Neural progenitor cell (in vitro differentiated cells): ENCODE measurements around the gene ITGAD. TPM values are rescaled to one million over a fixed set of nuclear protein-coding genes. Genes with fewer than 3 reads are reported as not detected.
A peak's percentile ranks its signal among the peaks of the same experiment; 100 is the strongest.

ENCODE experiments used
- DNase-seq: peaks from one replicate; pipeline ENCODE4 v3.0.0-alpha.2; 2016; ENCODE audit warnings: low spot score
- H2AFZ ChIP-seq: fragments of 200-600 bp; sonication (generic); replicated peaks from 2 replicates; pipeline ENCODE4 v1.6.1; 2016; ENCODE audit warnings: antibody characterized with exemption
- H3F3A ChIP-seq: fragments of 200-600 bp; sonication (generic); 2 replicates; pipeline ENCODE4 v1.6.1; 2016; ENCODE audit warnings: antibody characterized with exemption, low read depth
- H3K27ac ChIP-seq: fragments of 200-600 bp; sonication (generic); 2 replicates; pipeline ENCODE4 v1.5.1; 2016; ENCODE audit warnings: mild to moderate bottlenecking
- H3K27me3 ChIP-seq: fragments of 200-600 bp; sonication (generic); 2 replicates; pipeline ENCODE4 v1.6.1; 2016; ENCODE audit warnings: mild to moderate bottlenecking, moderate library complexity
- H3K36me3 ChIP-seq: fragments of 200-600 bp; sonication (generic); 2 replicates; pipeline ENCODE4 v1.5.1; 2016
- H3K4me1 ChIP-seq: fragments of 200-600 bp; sonication (generic); 2 replicates; pipeline ENCODE4 v1.6.1; 2016; ENCODE audit warnings: mixed run types
- H3K4me2 ChIP-seq: fragments of 200-600 bp; sonication (generic); 2 replicates; pipeline ENCODE4 v1.6.1; 2016
- H3K4me3 ChIP-seq: fragments of 200-600 bp; sonication (generic); 2 replicates; pipeline ENCODE4 v1.5.1; 2016
- H3K79me2 ChIP-seq: fragments of 200-600 bp; sonication (generic); 2 replicates; pipeline ENCODE4 v1.6.1; 2016; ENCODE audit warnings: low read depth
- H3K9ac ChIP-seq: fragments of 200-600 bp; sonication (generic); 2 replicates; pipeline ENCODE4 v1.6.1; 2016
- H3K9me3 ChIP-seq: fragments of 200-600 bp; sonication (generic); 2 replicates; pipeline ENCODE4 v1.5.1; 2016; ENCODE audit warnings: low read depth
- H4K20me1 ChIP-seq: fragments of 200-600 bp; sonication (generic); 2 replicates; pipeline ENCODE4 v1.6.1; 2016; ENCODE audit warnings: low read depth
- H3K27ac Mint-ChIP-seq: 3 replicates; pipeline ENCODE4 v1.8.0; 2021; ENCODE audit warnings: mixed read lengths
- H3K27me3 Mint-ChIP-seq: 2 replicates; pipeline ENCODE4 v1.8.0; 2022; ENCODE audit warnings: low read depth, mild to moderate bottlenecking, inconsistent platforms, moderate library complexity, mixed read lengths; ENCODE audit not compliant: insufficient read depth
- H3K36me3 Mint-ChIP-seq: 3 replicates; pipeline ENCODE4 v1.8.0; 2021; ENCODE audit warnings: mixed read lengths
- H3K4me1 Mint-ChIP-seq: 3 replicates; pipeline ENCODE4 v1.8.0; 2021; ENCODE audit warnings: mixed read lengths
- H3K4me3 Mint-ChIP-seq: 3 replicates; pipeline ENCODE4 v1.8.0; 2021; ENCODE audit warnings: mild to moderate bottlenecking, moderate library complexity, mixed read lengths
- H3K9me3 Mint-ChIP-seq: 3 replicates; pipeline ENCODE4 v1.8.0; 2020; ENCODE audit warnings: mixed read lengths
- EZH2 ChIP-seq: fragments of 200-600 bp; sonication (generic); IDR thresholded peaks from 2 replicates; pipeline ENCODE4 v1.6.1; 2017; ENCODE audit warnings: antibody characterized with exemption, mild to moderate bottlenecking, moderate library complexity
- EZH2phosphoT487 ChIP-seq: fragments of 200-600 bp; sonication (generic); IDR thresholded peaks from 2 replicates; pipeline ENCODE4 v1.6.1; 2017; ENCODE audit warnings: antibody characterized with exemption
- total RNA-seq: library from RNA; depleted of rRNA; stranded (reverse); fragments of >200 nt; gene quantifications from 2 replicates; pipeline ENCODE4 v1.2.3, GENCODE V29; 2015; ENCODE audit warnings: low replicate concordance
- TF ChIP-seq, protein P1 (sequence below): fragments of 200-600 bp; sonication (generic); IDR thresholded peaks from 2 replicates; pipeline ENCODE4 v1.5.1; 2017; ENCODE audit warnings: antibody characterized with exemption, mild to moderate bottlenecking

Gene ITGAD
- total RNA-seq, 1 donor from 2014 or later, result not detected

DNA sequence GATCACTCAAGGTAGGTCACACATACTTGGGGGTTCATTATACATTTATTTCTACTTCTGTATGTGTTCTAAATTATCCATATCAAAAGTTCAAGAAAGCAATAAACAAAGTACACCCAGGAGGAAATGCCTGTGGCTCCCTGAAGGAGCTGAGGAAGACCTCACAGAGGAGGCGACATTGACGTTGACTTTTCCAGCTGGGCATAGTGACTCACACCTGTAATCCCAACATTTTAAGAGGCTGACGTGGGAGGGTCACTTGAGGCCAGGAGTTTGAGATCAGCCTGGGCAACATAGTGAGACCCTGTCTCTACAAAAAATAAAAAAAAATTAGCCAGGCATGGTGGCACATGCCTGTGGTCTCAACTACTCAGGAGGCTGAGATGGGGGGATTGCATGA lies 16.3 kb downstream of the ITGAD start:
- no peak for TF ChIP-seq EZH2phosphoT487
- TF ChIP-seq, protein P1, sequence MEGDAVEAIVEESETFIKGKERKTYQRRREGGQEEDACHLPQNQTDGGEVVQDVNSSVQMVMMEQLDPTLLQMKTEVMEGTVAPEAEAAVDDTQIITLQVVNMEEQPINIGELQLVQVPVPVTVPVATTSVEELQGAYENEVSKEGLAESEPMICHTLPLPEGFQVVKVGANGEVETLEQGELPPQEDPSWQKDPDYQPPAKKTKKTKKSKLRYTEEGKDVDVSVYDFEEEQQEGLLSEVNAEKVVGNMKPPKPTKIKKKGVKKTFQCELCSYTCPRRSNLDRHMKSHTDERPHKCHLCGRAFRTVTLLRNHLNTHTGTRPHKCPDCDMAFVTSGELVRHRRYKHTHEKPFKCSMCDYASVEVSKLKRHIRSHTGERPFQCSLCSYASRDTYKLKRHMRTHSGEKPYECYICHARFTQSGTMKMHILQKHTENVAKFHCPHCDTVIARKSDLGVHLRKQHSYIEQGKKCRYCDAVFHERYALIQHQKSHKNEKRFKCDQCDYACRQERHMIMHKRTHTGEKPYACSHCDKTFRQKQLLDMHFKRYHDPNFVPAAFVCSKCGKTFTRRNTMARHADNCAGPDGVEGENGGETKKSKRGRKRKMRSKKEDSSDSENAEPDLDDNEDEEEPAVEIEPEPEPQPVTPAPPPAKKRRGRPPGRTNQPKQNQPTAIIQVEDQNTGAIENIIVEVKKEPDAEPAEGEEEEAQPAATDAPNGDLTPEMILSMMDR, result no peak
- no peak for TF ChIP-seq EZH2
- Histone ChIP-seq H3K9ac (no peak overlapping the region), H3K36me3 (no peaks in the 10 kb centered on the region), H2AFZ (no peak overlapping the region), H3K27me3 (no peaks in the 10 kb centered on the region), H3K27ac (no peak overlapping the region), H4K20me1 (no peaks in the 10 kb centered on the region), H3K4me2 (no peak overlapping the region), H3K4me1 (no peaks in the 10 kb centered on the region), H3F3A (no peaks in the 10 kb centered on the region), H3K4me3 (no peak overlapping the region), H3K79me2 (no peaks in the 10 kb centered on the region), H3K9me3 (no peaks in the 10 kb centered on the region)
- no peak for DNase-seq
- Mint-ChIP-seq H3K4me3 (no peak overlapping the region), H3K27ac (no peak overlapping the region), H3K36me3 (no peaks in the 10 kb centered on the region), H3K4me1 (no peaks in the 10 kb centered on the region), H3K27me3 (no peaks in the 10 kb centered on the region), H3K9me3 (no peaks in the 10 kb centered on the region)

DNA sequence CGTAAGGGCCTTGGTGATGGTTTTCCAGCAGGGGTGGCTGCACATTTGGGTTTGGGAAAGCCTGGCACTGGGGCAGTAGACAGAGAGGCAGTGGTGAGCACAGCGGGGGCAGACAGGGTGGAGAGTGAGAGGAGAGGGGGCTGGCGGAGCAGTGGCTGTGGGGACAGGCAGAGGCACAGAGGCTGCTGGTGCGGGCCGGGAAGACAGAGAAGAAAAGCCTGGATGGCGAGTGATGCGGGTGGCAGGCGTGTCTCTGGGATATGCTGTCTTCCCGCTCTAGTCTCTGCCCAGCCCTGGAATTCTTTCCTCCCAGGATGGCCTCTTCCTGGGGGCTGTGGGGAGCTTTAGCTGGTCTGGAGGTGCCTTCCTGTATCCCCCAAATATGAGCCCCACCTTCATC lies 16.9 kb downstream of the ITGAD start:
- H3K9me3 Mint-ChIP-seq, result no peaks in the 10 kb centered on the region
- H3K36me3 ChIP-seq, result no peaks in the 10 kb centered on the region
- H3K36me3 Mint-ChIP-seq, result no peaks in the 10 kb centered on the region
- no peaks in the 10 kb centered on the region for H3K4me1 Mint-ChIP-seq
- no peaks in the 10 kb centered on the region for H3F3A ChIP-seq
- DNase-seq, result no peak
- H2AFZ ChIP-seq, result no peak overlapping the region
- H3K4me3 ChIP-seq, result no peak overlapping the region
- no peak overlapping the region for H3K4me2 ChIP-seq
- H4K20me1 ChIP-seq, result no peaks in the 10 kb centered on the region
- H3K4me1 ChIP-seq, result no peaks in the 10 kb centered on the region
- H3K27ac Mint-ChIP-seq, result no peak overlapping the region
- no peak for TF ChIP-seq EZH2phosphoT487
- no peak for TF ChIP-seq EZH2
- TF ChIP-seq, protein P1, result no peak
- no peak overlapping the region for H3K9ac ChIP-seq
- H3K27ac ChIP-seq, result no peak overlapping the region
- H3K79me2 ChIP-seq, result no peaks in the 10 kb centered on the region
- no peaks in the 10 kb centered on the region for H3K27me3 Mint-ChIP-seq
- no peaks in the 10 kb centered on the region for H3K27me3 ChIP-seq
- no peaks in the 10 kb centered on the region for H3K9me3 ChIP-seq
- H3K4me3 Mint-ChIP-seq, result no peak overlapping the region

DNA sequence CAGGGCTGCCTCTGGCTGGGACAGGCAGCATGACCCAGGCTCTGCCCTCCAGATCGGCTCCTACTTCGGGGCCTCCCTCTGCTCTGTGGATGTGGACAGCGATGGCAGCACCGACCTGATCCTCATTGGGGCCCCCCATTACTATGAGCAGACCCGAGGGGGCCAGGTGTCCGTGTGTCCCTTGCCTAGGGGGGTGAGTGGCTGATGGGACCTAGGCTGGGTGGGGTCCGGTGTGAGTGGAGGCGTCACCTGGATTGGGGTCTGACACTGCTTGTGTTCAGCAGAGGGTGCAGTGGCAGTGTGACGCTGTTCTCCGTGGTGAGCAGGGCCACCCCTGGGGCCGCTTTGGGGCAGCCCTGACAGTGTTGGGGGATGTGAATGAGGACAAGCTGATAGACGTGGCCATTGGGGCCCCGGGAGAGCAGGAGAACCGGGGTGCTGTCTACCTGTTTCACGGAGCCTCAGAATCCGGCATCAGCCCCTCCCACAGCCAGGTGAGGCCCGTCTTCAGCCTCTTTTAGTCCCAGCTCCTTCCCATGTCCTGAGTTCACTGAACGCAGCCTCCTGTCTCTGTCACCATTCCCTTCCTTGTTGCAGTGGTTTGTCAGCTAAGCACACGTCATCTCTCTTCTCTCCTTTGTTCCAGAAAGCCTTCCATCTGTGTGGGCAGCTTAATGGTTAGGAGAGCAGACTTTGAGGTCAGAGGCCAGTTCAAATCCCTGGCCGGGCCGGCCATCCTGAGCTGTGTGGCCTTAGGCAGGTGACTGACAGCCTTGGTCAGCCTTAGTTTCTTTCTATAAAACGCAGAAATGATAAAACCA lies 18.1 kb downstream of the ITGAD start:
- Histone ChIP-seq H3K27me3 (no peaks in the 10 kb centered on the region), H3K4me3 (no peak overlapping the region), H4K20me1 (no peaks in the 10 kb centered on the region), H3F3A (no peaks in the 10 kb centered on the region), H3K9ac (no peak overlapping the region), H3K36me3 (no peaks in the 10 kb centered on the region), H3K9me3 (no peaks in the 10 kb centered on the region), H2AFZ (no peak overlapping the region), H3K4me1 (no peaks in the 10 kb centered on the region), H3K79me2 (no peaks in the 10 kb centered on the region), H3K4me2 (no peak overlapping the region), H3K27ac (no peak overlapping the region)
- Mint-ChIP-seq H3K4me3 (no peak overlapping the region), H3K27ac (peak overlapping the region; percentile 67), H3K4me1 (no peaks in the 10 kb centered on the region), H3K9me3 (no peaks in the 10 kb centered on the region), H3K36me3 (no peaks in the 10 kb centered on the region), H3K27me3 (peaks cover 2% of the 10 kb centered on the region)
- no peak for DNase-seq
- TF ChIP-seq EZH2phosphoT487 (no peak), EZH2 (no peak)
- TF ChIP-seq, protein P1, result no peak
